Measurements from ENCODE around the gene PTPRT. TPM values are rescaled to one million over a fixed set of nuclear protein-coding genes. Genes with fewer than 3 reads are reported as not detected.

Gene PTPRT
- total RNA-seq, 1 donor from 2014 or later = 23.5 TPM

DNA sequence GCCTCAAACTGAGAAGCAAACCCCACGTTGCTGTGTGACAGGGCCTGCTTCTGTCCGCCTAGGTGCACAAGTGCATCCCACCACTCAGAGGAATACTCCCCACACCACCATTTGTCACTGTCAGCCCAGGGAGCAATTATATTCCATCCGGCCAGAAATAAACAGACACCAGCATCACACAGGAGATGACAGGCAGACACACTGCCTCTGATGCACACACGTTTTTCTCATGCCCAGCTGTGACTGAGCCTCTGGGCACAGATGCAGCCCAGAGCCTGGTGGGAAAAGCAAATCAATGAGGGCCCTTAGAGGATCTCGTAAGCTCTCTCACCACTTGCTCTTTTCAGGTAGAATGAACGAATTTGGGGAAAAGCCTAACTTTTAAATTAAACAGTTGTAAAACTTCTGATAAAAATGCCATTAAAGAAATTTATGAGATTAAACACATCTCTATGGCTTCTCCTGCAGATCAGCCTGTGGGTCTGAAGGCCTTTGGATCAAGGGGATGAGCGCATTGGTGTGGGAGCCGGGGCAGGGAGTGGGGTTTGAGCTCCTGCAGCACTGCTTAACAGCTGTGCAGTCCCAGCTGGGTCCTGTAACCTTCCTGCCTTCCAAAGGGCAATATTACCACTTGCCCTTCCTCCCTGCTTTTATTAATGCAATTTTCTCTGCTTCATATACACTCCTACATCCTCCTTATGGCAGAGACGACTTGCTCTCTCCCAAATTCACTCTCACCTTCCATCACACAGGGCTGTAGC lies 624.3 kb downstream of the PTPRT start:
- Histone ChIP-seq H3K27ac (no peak overlapping the region), H3K4me3 (no peak overlapping the region), H3K36me3 (no peaks in the 10 kb centered on the region), H3K4me1 (no peaks in the 10 kb centered on the region), H3K9me3 (no peaks in the 10 kb centered on the region), H3K27me3 (no peaks in the 10 kb centered on the region)
- intact Hi-C loops (cut with DNase I) = no loop called here
- no peak for DNase-seq (ENCODE audit: low spot score in 2 of 2)
- TF ChIP-seq, protein P1, sequence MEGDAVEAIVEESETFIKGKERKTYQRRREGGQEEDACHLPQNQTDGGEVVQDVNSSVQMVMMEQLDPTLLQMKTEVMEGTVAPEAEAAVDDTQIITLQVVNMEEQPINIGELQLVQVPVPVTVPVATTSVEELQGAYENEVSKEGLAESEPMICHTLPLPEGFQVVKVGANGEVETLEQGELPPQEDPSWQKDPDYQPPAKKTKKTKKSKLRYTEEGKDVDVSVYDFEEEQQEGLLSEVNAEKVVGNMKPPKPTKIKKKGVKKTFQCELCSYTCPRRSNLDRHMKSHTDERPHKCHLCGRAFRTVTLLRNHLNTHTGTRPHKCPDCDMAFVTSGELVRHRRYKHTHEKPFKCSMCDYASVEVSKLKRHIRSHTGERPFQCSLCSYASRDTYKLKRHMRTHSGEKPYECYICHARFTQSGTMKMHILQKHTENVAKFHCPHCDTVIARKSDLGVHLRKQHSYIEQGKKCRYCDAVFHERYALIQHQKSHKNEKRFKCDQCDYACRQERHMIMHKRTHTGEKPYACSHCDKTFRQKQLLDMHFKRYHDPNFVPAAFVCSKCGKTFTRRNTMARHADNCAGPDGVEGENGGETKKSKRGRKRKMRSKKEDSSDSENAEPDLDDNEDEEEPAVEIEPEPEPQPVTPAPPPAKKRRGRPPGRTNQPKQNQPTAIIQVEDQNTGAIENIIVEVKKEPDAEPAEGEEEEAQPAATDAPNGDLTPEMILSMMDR (IDR thresholded peaks at IDR 0.05) = no peak

DNA sequence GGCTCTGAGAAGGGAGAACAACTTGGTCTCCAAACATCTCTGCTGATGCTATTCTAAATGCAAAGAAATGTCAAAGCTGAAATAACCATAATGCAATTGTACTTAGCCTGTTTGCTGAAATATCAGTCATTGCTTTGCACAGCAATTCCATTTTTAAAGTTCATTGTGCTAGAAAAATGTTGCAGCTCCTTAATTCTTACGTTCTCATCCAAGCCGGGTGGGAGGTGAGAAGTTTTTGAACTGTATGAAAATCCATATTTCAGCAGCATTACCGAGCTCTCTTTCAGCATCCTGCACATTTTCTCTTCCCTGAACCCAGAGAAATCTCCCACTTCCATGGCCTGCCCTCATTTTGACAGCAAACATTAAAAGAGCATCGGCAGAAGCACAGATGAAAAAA lies 630.0 kb downstream of the PTPRT start:
- Histone ChIP-seq H3K9me3 (no peaks in the 10 kb centered on the region), H3K27ac (no peak overlapping the region), H3K4me3 (no peak overlapping the region), H3K36me3 (no peaks in the 10 kb centered on the region), H3K4me1 (no peaks in the 10 kb centered on the region), H3K27me3 (no peaks in the 10 kb centered on the region)
- TF ChIP-seq, protein P1 (IDR thresholded peaks at IDR 0.05) = no peak
- DNase-seq (ENCODE audit: low spot score in 2 of 2) = no peak
- intact Hi-C loops (cut with DNase I) = no loop called here

DNA sequence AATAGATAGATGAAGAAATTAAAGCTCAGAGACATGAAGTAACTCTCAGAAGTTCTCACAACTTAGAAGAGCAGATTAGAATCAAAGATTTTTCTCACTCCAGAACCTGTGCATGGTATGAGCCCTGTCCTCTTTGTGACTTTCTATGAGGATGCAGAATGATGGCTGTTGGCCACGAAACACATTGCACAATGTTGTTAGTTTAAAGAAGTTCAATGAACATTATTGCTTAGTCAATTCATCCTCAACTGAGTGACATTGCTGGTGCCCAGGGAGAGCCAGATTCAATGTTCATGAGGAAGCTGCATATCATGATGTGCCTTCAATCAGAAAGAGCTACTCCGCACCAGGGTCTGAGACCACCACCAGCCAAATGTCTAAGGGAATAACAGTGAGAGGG lies 633.1 kb downstream of the PTPRT start:
- intact Hi-C loops (cut with DNase I) = no loop called here
- no peaks in the 10 kb centered on the region for H3K4me1 ChIP-seq
- H3K4me3 ChIP-seq = no peak overlapping the region
- H3K27me3 ChIP-seq = no peaks in the 10 kb centered on the region
- no peak overlapping the region for H3K27ac ChIP-seq
- no peak for DNase-seq (ENCODE audit: low spot score in 2 of 2)
- no peaks in the 10 kb centered on the region for H3K9me3 ChIP-seq
- no peaks in the 10 kb centered on the region for H3K36me3 ChIP-seq
- TF ChIP-seq, protein P1 (IDR thresholded peaks at IDR 0.05) = no peak

DNA sequence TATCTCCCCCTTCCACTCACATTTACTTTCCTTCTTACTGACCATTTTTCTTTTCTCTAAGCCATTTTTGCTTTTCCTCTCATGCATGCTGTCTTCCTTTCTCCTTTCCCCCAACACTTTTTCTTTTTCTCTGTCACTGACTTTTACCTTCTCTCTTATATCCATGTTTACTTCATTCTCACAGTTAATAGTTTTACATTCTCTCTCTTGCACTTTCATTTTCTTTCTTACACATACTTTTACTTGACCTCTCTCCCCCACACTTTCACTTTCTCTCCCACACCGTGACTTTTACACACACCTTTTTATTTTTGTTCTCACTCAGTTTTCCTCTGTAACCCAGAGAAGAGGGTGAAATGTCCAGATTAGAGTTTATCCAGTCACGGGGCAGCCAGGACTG lies 636.3 kb downstream of the PTPRT start:
- TF ChIP-seq, protein P1 (IDR thresholded peaks at IDR 0.05) = no peak
- no peaks in the 10 kb centered on the region for H3K9me3 ChIP-seq
- no peaks in the 10 kb centered on the region for H3K4me1 ChIP-seq
- no peak overlapping the region for H3K27ac ChIP-seq
- no peak for DNase-seq (ENCODE audit: low spot score in 2 of 2)
- intact Hi-C loops (cut with DNase I) = no loop called here
- no peaks in the 10 kb centered on the region for H3K36me3 ChIP-seq
- no peaks in the 10 kb centered on the region for H3K27me3 ChIP-seq
- H3K4me3 ChIP-seq = no peak overlapping the region

DNA sequence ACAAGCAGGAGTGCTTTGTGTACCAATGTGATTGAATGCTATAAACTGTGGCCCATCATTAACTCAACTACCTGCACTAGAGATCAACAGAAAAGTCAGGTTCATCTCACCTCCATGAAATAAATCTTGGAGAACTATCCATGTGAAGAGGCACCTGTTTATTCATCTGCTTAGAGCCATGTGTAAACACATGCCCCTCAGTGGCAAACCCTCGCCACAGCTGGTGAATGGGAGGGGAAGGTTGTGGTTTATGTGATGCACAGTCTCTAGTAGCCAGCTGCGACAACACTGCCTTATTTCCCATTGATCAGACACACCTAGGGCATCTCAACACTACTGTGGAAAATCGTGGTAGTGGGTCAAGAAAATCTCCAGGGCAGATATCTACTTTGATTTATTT lies 640.2 kb downstream of the PTPRT start:
- Histone ChIP-seq H3K27me3 (no peaks in the 10 kb centered on the region), H3K4me3 (no peak overlapping the region), H3K9me3 (no peaks in the 10 kb centered on the region), H3K4me1 (no peaks in the 10 kb centered on the region), H3K27ac (no peak overlapping the region), H3K36me3 (no peaks in the 10 kb centered on the region)
- TF ChIP-seq, protein P1 (IDR thresholded peaks at IDR 0.05) = no peak
- intact Hi-C loops (cut with DNase I) = no loop called here
- DNase-seq (ENCODE audit: low spot score in 2 of 2) = no peak
